ENCODE data around the gene CCDC117.

The CCDC117 gene

DNA sequence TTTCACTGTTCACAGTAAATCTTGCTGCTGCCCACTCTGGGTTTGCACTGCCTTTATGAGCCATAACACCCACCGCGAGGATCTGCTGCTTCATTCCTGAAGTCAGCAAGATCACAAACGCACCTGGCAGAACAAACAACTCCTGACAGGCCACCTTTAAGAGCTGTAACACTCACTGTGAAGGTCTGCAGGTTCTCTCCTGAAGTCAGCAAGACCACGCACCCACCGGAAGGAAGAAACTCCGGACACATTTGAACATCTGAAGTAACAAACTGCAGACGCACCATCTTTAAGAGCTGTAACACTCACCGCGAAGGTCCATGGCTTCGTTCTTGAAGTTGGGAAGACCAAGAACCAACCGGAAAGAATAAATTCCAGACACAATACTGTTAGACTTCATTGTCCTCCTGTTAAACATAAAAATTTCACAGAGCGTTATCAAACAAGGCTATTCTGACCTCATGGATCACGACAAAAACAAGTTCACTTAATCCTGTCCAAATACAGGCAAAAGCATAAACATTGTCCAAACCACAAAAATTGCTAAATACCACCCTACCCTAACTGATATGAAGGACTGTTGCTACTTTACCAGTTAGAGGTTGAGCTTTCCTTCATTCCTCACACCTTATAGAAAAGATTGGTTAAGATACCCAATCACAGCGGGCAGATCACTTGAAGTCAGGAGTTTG is 3.0 kb upstream of the CCDC117 start:
- no peak for DNase-seq

DNA sequence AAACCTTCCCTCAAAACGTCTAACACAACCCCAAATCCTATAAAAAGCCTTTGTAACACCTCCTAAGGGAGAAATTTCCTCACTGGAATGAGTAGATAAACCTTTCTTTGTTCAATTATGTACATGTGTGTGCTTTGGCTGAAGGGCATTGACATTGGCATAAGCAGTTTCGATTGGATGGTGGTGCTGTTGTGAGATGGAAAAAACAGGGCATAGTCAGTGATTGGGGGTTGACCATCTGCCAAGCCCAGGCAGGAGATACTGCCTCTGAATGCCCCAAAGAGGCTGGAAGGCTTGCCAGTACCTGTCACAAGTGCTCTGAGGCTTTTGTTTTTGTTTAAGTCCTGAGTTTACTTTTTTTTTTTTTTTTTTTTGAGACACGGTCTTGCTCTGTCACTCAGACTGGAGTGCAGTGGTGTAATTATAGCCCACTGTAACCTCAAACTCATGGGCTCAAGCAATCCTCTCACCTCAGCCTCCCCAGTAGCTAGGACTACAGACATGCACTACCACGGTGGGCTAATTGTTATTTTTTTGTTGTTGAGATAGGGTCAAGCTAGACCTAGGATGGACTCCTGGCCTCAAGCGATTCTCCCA is 1.2 kb upstream of the CCDC117 start:
- DNase-seq = no peak

DNA sequence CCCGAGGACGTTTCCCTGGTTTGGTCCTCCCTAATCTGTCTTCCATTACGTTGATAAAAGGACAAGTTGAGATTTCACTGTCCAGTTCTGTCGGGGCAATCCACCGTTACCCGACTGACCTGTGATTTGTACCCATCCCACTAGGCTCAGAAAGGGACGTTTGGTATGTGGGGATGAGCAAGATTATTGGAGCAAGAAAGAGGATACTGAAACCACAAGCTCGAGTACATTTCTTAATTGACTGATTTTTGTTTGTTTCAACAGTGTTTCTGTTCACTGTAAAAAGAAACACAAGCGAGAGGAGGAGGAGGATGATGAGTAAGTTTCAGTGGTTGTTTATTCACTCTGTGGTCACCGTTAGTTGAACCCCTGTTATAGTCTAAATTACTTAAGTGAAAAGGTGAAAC is 969 bp downstream of the CCDC117 start:
- DNase-seq = no peak

DNA sequence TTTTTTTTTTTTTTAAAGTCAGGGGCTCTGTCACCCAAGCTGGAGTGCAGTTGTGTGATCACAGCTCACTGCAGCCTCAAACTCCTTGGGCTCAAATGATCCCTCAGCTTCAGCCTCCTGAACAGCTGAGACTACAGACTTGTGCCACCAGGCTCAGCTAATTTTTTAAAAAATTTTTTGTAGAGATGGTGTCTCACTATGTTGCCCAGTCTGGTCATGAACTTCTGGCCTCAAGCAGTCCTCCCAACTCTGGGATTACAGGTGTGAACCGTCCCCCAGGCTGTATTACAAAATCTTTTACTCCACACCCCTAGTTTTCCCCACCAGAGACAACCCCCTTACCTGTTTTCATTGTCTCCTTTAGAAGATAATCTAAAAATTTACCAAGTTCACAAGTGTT is 1.9 kb downstream of the CCDC117 start:
- no peak for DNase-seq

DNA sequence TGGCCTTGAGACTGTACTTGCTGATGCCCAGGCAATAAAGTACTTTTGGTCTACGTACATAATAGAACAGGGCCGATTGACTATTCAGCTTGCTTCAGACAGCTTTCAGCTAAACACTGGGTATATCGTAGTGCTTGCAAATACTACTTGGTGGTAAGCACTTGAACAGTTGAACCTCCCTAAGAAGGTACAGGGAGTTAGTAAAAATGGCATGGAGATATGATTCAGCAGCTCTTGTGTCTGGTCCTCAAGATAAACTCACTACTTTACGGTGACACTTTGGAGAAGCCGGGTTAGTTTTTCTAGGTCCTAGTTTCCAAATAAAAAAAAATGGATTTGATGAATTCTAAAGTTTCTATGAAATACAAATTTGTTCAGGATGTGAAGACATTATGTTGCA is 7.3 kb downstream of the CCDC117 start:
- no peak for DNase-seq

DNA sequence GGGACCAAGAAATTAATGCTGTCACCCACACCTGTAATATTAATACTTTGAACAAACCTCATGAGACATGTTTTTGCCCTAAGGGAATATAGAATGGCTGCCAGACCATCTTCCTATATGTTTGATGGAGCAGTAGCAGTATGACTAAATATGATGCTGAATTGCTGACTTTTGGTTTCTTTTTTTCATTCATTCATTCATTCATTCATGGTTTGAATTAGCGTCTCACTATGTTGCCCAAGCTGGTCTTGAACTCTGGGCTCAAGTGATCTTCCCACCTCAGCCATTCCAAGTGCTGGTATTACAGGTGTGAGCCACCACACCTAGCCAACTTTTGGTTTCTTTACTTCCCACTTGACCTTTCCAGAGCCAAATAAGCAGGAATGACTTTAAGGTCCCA is 7.8 kb downstream of the CCDC117 start:
- DNase-seq = no peak

DNA sequence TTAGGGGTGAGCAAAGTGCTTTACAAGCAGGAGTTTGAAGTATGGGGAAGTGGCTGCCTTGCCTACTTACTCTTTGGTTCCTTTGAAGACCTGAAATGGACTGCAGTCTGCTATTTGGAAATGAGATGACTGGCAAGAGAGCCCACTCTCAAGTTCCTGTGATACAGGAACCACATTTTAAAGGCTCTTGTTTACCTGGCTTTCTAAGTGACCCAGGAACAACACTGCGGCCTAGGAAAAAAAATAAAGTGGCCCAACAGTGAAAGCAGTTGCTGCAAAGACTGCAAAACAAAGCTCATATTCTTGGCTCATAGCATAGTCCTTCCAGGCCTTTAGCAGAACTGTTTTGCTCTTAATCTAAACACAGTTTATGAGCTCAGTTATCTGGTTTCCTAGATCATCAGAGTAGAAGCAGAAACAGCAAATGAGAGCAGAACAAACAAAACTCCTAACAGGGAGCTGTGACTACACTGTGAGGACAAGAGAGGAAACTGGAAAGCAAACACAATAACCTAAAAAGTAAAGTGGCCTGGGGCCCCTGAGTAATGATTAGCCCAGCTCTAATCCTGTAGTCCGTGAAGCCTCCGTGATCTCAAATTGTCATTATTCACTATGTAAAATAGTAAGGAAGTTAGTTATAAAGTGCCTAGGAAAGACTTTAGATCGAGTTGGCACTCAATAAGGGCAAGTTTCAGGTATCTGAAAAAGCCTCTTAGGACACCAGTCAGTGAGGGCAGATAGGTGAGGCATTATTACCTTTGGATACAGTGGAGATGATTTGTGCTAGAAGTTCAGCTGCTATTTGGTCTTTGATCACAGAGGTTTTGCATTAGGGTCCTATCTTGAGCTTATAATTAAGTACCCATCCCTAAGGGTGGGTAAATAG is 11.5 kb downstream of the CCDC117 start:
- DNase-seq = no peak

DNA sequence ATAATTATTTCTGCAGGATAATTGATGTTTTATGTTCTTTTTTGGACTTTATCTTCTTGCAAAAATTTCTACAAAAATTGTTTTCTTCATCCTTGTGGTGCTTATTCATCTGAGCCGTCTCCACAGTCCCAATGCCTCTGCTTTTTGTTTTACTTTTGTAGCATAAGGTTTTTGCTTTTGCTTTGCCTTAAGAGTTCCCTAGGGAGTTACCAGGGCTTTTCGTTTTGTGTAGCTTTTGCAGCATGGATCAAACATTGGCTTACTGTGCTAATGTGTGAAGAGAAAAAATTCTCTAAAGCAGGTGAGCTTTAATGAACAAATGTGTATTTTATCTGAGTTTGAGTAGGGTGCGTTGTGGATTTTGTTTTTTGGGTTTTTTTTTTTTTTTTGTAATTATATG is 16.1 kb downstream of the CCDC117 start:
- DNase-seq = no peak

DNA sequence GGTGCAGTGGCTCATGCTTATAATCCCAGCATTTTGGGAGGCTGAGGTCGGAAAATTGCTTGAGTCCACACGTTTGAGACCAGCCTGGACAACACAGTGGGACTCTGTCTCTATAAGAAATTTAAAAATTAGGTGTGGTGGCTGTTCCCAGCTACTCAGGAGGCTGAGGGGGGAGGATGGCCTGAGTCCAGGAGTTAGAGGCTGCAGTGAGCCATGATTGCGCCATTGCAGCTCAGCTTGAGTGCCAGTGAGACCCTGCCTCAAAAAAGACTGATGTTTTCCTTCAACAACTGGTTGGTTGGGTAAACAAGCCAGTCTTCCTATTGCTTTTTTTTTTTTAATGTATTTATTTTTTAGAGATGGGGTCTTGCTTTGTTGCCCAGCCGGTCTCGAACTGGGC is 18.6 kb downstream of the CCDC117 start:
- no peak for DNase-seq

DNA sequence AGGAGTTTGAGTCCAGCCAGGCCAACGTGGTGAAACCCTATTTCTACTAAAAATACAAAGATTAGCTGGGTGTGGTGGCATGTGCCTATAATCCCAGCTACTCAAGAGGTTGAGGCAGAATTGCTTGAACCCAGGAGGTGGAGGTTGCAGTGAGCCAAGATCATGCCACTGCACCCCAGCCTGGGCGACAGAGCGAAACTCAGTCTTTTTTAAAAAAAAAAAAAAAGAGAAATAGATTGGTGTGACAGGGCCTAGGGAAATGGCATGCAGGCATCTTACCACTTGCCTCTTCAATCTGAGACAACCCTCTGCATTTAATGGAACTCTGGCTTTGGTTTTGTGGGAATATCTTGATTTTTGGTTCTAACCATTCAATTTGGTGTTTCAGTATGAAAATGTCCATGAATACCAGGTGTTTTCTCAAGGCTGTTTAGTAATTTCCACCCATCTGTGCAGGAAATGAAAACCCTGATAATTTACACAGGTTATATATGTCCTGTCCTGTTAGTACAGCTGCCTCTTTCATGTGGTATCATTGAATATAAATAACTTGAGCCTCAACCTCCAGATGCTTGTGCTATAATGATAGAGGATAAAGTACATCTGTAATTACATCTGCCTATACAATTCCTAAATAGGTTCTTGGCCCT is 19.5 kb downstream of the CCDC117 start:
- DNase-seq = no peak

DNA sequence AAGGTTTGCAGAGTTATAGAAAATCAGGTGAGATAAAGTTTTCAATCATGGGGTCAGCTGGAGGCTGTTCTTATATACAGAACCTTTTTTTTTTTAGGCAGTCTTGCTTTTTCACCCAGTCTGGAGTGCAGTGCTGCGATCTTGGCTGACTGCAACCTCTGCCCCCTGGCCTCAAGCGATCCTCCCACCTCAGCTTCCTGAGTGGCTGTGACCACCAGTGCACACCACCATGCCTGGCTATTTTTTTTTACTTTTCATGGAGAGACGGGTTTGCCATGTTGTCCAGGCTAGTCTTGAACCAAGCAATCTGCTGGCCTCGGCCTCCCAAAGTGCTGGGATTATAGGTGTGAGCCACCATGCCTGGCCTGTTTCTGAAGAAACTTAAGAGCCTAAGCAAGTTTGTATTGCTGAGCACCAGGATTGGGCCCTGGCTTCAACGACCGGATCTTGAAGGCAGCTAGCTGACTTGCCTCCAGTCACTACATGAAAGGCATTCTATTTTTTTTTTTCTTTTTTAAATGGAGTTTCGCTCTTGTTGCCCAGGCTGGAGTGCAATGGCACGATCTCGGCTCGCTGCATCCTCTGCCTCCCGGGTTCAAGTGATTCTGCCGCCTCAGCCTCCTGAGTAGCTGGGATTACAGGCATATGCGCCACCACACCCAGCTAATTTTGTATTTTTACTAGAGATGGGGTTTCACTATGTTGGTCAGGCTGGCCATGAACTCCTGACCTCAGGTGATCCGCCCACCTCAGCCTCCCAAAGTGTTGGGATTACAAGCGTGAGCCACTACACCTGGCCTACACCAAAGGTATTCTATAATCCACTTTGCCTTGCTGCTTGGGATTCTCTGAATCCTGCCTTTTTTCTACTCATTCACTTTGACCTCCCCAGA is 20.2 kb downstream of the CCDC117 start:
- no peak for DNase-seq

DNA sequence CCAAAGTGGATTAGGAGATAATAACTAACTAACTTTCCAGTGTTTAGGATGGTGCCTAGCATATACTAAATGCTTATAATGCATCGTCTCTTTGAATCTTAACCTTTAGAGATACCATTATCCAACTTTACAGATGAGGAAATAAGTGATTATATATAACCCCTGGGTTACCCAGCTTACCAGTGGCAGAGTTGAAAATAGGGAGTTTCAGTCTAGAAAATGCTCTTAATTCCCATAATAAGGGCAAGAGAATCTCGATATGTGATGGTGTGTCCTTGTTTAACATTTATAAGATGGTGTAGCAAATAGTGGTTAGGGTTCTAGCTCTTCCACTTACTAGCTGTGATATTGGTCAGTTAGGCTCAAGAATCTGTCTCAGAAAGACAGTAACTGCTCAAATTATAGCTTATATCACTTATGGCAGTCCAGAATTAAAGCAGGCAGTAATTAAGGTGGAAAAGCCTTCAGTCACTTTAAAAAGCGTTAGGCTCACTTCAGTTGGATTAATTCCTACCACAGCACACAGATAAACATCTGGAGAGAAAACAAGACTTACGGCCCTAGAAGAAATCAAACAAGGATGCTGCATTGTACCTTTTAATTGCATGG is 21.6 kb downstream of the CCDC117 start:
- DNase-seq = no peak

DNA sequence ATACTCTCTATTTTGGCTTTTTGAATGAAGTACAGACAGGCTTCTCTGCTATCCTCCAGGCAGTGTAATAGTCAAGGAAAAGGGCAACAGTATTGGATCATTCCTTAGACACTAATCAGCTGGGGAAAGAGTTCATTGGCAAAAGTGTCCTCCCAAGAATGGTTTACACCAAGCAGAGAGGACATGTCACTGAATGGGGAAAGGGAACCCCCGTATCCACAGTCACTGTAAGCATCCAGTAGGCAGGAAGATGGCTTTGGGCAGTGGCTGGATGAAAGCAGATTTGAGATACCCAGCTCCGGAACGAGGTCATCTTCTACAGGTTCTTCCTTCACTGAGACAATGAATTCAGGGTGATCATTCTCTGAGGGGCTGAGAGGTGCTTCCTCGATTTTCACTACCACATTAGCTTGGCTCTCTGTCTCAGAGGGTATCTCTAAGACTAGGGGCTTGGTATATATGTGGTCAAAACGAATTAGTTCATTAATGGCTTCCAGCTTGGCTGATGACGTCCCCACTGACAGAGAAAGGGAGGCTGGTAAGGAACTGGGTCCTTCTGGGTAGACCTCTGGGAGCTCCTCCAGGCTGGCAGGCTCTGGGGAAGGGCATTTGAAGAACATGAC is 22.7 kb downstream of the CCDC117 start:
- no peak for DNase-seq

DNA sequence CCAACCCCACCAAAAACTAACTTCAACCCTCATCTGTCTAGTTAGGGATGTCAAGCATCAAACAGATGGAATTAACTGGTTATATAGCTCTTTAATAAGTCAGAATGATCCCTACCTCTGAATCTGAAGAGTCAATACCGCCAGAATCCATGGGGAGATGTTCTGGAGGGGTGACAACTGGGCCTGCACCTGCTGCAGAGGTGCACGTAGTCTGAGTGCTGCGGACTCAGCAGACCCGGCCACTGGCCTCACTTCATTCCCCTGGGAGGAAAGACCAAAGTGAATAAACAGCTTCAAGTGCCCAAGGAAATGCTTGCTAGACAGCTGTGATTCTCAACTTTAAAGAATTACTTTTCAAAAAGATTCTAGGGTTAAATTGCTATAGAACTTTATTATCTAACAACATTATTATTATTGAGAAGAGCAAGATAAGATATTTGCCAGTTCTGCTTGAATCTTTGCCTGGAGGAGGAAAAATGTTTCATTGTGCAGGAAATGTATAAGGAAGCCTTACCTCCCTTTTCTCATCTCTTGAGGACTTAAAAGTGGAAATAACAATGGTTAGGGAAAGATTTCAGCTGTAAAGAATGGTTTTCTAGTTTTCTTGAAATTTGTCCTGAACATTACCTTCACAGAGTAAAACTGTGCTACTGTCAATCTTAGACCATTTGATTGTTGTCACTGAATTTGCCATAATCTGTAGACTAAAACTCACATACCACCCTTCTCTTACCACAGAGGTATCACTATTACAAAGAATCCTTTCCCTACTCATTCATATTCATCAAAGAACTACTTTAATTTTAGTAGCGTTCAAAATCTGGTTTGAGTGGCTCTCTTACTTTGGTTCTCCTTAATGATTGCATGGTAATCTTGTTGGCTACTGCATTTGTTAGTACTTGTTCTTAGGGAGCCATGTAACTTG is 23.7 kb downstream of the CCDC117 start:
- no peak for DNase-seq

DNA sequence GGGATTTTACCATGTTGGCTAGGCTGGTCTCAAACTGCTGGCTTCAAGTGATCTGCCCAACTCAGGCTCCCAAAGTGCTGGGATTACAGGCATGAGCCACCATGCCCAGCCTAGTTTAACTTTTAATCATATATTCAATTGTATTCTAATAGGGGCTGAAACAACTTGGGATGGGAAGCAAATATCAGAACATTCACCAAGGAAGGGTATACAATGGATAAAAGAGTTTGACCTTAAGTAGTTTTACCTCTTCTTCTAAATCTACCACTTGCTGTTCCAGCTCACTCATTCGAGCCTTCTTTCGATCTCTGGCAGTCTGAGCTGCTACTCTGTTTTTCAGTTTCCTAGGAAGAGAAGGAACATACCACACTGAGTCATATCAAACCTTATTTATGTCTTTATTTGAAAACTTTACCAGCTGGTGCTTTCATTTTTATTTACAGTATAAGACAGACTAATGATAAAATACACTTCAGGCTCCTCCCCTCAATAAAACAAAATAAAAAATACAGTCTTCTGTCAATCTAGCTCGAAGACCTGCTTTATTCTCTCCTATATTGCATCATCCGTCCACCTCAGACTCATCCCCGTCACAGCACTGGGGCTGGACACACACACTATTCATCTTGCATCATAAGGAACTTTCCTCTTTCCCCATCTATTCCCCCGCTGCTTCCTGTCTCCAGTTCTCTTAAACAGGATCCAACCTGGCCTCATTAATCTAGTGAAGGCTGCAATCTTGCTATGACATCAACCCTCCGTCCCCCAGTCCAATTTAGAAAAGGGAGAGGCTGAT is 26.5 kb downstream of the CCDC117 start:
- DNase-seq = no peak

DNA sequence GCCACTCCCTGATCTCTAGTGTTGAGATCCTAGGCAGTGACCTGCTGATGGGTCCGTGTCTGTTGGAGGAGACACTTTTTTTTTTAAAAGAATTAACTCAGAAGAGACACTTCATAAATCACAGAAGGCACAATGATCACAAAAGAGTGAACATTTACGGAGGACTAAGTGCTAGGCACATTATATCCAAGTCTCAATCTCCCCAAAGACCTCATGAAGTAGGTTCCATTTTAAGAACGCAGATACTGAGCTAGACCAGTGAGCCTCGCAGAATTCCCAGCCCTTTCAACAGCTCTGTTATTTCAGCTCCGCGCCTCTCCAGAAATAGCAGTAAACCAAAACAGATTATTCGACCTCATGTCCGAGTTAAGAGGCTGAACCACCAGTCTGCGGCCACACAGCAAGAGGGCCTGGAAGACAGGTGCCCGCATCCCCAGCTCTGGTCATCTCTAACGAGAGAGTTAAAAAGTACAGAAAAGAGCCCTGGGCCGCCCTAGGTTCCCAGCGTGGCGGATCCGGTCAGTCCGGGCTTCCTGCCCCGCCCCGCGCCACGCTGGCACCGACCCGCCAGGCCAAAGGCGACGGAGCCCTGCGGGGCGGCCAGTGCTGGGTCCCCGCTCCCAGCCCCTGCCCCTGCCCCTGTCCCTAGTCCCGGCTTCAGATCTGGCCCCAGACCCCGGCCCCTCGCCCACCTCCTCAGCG is 27.3 kb downstream of the CCDC117 start:
- DNase-seq = peak; percentile 37

DNA sequence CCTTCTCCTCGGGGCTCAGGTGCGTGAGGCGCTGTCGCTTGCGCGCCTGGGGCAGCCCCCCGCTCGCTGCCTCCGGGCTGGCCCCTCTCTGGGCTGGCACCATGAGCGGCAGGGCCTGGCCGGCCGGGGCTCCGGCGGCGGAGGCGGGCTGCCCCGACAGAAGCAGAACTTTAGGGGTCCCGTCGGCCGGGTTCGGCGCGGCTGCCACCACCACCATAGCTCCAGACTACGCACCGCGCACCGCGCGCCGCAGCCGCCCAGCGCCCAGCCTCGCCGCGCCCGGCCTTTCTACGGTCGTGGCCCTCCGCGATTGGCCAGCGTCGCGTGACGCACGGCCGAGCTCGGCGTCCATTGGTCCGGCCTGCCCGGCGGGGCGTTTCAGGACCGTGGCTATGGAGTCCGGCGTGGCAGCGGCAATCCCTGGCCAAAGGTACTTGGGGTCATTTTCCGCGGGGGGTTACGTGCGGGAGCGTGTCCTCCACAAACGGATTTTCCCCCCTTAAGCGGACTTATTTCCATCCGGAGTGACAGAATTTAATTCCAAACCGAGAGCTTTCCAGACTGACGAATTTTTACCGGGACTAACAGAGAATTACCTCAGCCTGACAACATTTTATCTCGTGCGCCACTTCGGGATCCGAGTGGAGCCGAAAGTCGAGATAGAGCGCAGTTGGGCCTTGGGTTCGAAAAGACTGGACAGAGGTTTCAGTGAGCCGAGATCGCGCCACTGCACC is 28.0 kb downstream of the CCDC117 start, which contains the start of gene XBP1:
XBP1 (minus strand) TSS at position 262 of the 734 bp plus-strand sequence.
- peak; percentile 86 for DNase-seq
